ENCODE results near the gene DNAJC18. TPM values are rescaled to one million over a fixed set of nuclear protein-coding genes. Genes with fewer than 3 reads are reported as not detected.
"Not testable (repeated sequence)": the region's sequence is repeated elsewhere in the genome, so short reads cannot be mapped to it uniquely, and the experiment has no call there.

The DNAJC18 gene
- total and polyA plus RNA-seq, 4 donors = 0.66 to 1.8 (median 0.83) TPM

- no peak overlapping the region for H3K4me3 ChIP-seq (ENCODE audit: low read depth in 1 of 3, low read length in 3 of 3)
Observed at GRCh38 chr5:139486201-139486600, 46.9 kb upstream of the DNAJC18 start.

DNA sequence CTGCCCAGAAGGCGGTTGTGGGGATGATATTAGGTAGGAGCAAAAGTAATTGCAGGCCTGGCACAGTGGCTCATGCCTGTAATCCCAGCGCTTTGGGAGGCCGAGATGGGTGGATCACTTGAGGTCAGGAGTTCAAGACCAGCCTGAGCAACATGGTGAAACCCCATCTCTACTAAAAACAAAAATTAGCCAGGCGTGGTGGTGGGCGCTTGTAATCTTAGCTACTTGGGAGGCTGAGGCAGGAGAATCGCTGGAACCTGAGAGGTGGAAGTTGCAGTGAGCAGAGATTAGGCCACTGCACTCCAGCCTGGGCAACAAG, 43.5 kb upstream of the DNAJC18 start:
- not testable (repeated sequence) for H3K9ac ChIP-seq (ENCODE audit: low read depth in 1 of 2, low read length in 2 of 2); H3K9me3 ChIP-seq (ENCODE audit: control insufficient read depth in 4 of 4, low read length in 3 of 4); DNase-seq (ENCODE audit: low spot score); H3K27me3 ChIP-seq (ENCODE audit: control insufficient read depth in 4 of 4, insufficient read depth in 4 of 4, low read length in 3 of 4); H3K4me1 ChIP-seq (ENCODE audit: control insufficient read depth in 4 of 4, insufficient read depth in 4 of 4, low read length in 3 of 4); H3K4me3 ChIP-seq (ENCODE audit: low read depth in 1 of 3, low read length in 3 of 3); H3K36me3 ChIP-seq (ENCODE audit: control insufficient read depth in 4 of 4, insufficient read depth in 3 of 4, low read depth in 1 of 4, low read length in 3 of 4)
- WGBS = 72% methylated on average over 6 of the region's 6 CpGs
- H3K27ac ChIP-seq (ENCODE audit: low read depth in 1 of 2, low read length in 2 of 2) = peak overlapping the region; percentile 74 to 77

More at GRCh38 chr5:139486201-139486600, 46.9 kb upstream of the DNAJC18 start:
- H3K9me3 ChIP-seq (ENCODE audit: control insufficient read depth in 4 of 4, low read length in 3 of 4) = no peaks in the 10 kb centered on the region
- peaks cover 0 to 4% (median 0%) of the 10 kb centered on the region in 4 donors for H3K4me1 ChIP-seq (ENCODE audit: control insufficient read depth in 4 of 4, insufficient read depth in 4 of 4, low read length in 3 of 4)
- TF ChIP-seq REST (IDR thresholded peaks at IDR 0.05) = no peak
- no peak for TF ChIP-seq SP1 (IDR thresholded peaks at IDR 0.05)
- TF ChIP-seq GABPA (IDR thresholded peaks at IDR 0.05 in 1 of 2, conservative IDR thresholded peaks at IDR 0.05 in 1 of 2) = no peak
- TF ChIP-seq JUND (IDR thresholded peaks at IDR 0.05) = no peak
- TF ChIP-seq RAD21 (IDR thresholded peaks at IDR 0.05) = no peak
- TF ChIP-seq, protein P1, sequence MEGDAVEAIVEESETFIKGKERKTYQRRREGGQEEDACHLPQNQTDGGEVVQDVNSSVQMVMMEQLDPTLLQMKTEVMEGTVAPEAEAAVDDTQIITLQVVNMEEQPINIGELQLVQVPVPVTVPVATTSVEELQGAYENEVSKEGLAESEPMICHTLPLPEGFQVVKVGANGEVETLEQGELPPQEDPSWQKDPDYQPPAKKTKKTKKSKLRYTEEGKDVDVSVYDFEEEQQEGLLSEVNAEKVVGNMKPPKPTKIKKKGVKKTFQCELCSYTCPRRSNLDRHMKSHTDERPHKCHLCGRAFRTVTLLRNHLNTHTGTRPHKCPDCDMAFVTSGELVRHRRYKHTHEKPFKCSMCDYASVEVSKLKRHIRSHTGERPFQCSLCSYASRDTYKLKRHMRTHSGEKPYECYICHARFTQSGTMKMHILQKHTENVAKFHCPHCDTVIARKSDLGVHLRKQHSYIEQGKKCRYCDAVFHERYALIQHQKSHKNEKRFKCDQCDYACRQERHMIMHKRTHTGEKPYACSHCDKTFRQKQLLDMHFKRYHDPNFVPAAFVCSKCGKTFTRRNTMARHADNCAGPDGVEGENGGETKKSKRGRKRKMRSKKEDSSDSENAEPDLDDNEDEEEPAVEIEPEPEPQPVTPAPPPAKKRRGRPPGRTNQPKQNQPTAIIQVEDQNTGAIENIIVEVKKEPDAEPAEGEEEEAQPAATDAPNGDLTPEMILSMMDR (IDR thresholded peaks at IDR 0.05; ENCODE audit: low read depth, low read length, missing input control) = no peak
- no peak for TF ChIP-seq FOXA2 (IDR thresholded peaks at IDR 0.05)
- no peak for TF ChIP-seq HNF4A (conservative IDR thresholded peaks at IDR 0.05)
- WGBS = 87% methylated on average over 7 of the region's 7 CpGs
- no peak overlapping the region for H3K9ac ChIP-seq (ENCODE audit: low read depth in 1 of 2, low read length in 2 of 2)
- no peaks in the 10 kb centered on the region for H3K27me3 ChIP-seq (ENCODE audit: control insufficient read depth in 4 of 4, insufficient read depth in 4 of 4, low read length in 3 of 4)
- no peaks in the 10 kb centered on the region for H3K36me3 ChIP-seq (ENCODE audit: control insufficient read depth in 4 of 4, insufficient read depth in 3 of 4, low read depth in 1 of 4, low read length in 3 of 4)
- DNase-seq (ENCODE audit: low spot score) = no peak
- no peak overlapping the region for H3K27ac ChIP-seq (ENCODE audit: low read depth in 1 of 2, low read length in 2 of 2)

GRCh38 chr5:139482050-139482889, 42.9 kb upstream of the DNAJC18 start, which contains the start of gene STING1:
STING1 (minus strand) TSS chr5:139482758; CDS start chr5:139481704, 1,054 bp downstream.
- Histone ChIP-seq H3K27me3 (ENCODE audit: control insufficient read depth in 4 of 4, insufficient read depth in 4 of 4, low read length in 3 of 4) (no peaks in the 10 kb centered on the region), H3K36me3 (ENCODE audit: control insufficient read depth in 4 of 4, insufficient read depth in 3 of 4, low read depth in 1 of 4, low read length in 3 of 4) (no peaks in the 10 kb centered on the region), H3K27ac (ENCODE audit: low read depth in 1 of 2, low read length in 2 of 2) (peak within 1 kb of the TSS; percentile 74 to 77), H3K9me3 (ENCODE audit: control insufficient read depth in 4 of 4, low read length in 3 of 4) (no peaks in the 10 kb centered on the region), H3K9ac (ENCODE audit: low read depth in 1 of 2, low read length in 2 of 2) (peak within 1 kb of the TSS; percentile 62 to 70), H3K4me1 (ENCODE audit: control insufficient read depth in 4 of 4, insufficient read depth in 4 of 4, low read length in 3 of 4) (peaks cover 0 to 5% (median 0%) of the 10 kb centered on the region in 4 donors), H3K4me3 (ENCODE audit: low read depth in 1 of 3, low read length in 3 of 3) (peak within 1 kb of the TSS in 2 of 3 donors; percentile 31 to 44)
- DNase-seq (ENCODE audit: low spot score) = peak; percentile 49
- WGBS = 50% methylated on average over 19 of the region's 19 CpGs
- TF ChIP-seq SP1 (IDR thresholded peaks at IDR 0.05) (peak; percentile 33), NR2F2 (IDR thresholded peaks at IDR 0.05) (peak; percentile 49), ATF3 (IDR thresholded peaks at IDR 0.05) (no peak), TAF1 (conservative IDR thresholded peaks at IDR 0.05) (no peak)

All from liver (tissue), 9 donors.